Mammary epithelial cell (primary cell): ENCODE results near the gene FARS2.

Experiments
- CTCF ChIP-seq, 2 donors: IDR thresholded peaks in 1 of 2; conservative IDR thresholded peaks in 1 of 2; 2 replicates each; pipeline ENCODE4 v1.5.1; 2011 to 2012; ENCODE audit warnings: inconsistent platforms in 2 of 2, low read length in 2 of 2, mild to moderate bottlenecking in 2 of 2, control low read depth in 1 of 2, low read depth in 1 of 2; ENCODE audit not compliant: insufficient read depth in 1 of 2; ENCODE audit errors: extremely low read depth in 1 of 2
- EZH2 ChIP-seq: IDR thresholded peaks from 2 replicates; pipeline ENCODE4 v1.6.1; 2012; ENCODE audit warnings: low read length, inconsistent platforms, borderline replicate concordance

- TF ChIP-seq EZH2 (no peak), CTCF (conservative IDR thresholded peaks at IDR 0.05 in 1 of 2, IDR thresholded peaks at IDR 0.05 in 1 of 2; ENCODE audit: extremely low read depth in 1 of 2, insufficient read depth in 1 of 2, low read depth in 1 of 2, low read length in 2 of 2) (no peak)
Measured at GRCh38 chr6:5736016-5736738, 474.9 kb downstream of the FARS2 start.
